ENCODE measurements around the gene IGHMBP2. TPM values are rescaled to one million over a fixed set of nuclear protein-coding genes. Genes with fewer than 3 reads are reported as not detected.

Gene IGHMBP2
- total RNA-seq, 1 donor from 2014 or later: 31.6 TPM

DNA sequence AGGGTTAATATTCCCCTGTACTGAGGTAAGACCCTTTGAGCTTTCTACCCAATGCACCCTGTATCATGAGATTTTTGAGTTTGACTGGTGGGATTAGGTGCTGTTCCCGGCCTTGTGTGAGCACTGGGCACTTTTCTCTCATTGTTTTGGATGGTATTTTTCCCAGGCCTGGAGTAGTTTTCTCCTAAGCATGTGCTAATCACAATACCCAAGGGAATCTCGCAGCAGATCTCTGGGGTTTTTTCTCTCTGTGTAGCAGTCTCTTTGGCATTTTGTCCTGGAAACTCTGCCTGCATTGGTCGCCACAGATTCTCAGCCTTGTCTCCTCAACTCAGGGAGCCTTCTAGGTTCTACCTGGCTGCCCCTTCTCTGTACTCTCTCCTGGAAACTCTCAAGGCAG, 19.9 kb downstream of the IGHMBP2 start:
- H3K36me3 Mint-ChIP-seq (ENCODE audit: low read depth): peaks cover 98% of the 10 kb centered on the region
- H3K27ac Mint-ChIP-seq: no peak overlapping the region
- no peaks in the 10 kb centered on the region for H3K4me1 Mint-ChIP-seq (ENCODE audit: low read depth)
- no peak overlapping the region for H3K4me3 Mint-ChIP-seq (ENCODE audit: low read depth)
- intact Hi-C loops (cut with micrococcal nuclease): no loop called here
- H3K27me3 Mint-ChIP-seq (ENCODE audit: low read depth): no peaks in the 10 kb centered on the region
- H3K9me3 Mint-ChIP-seq: peaks cover 25% of the 10 kb centered on the region
- DNase-seq (ENCODE audit: low spot score): no peak

DNA sequence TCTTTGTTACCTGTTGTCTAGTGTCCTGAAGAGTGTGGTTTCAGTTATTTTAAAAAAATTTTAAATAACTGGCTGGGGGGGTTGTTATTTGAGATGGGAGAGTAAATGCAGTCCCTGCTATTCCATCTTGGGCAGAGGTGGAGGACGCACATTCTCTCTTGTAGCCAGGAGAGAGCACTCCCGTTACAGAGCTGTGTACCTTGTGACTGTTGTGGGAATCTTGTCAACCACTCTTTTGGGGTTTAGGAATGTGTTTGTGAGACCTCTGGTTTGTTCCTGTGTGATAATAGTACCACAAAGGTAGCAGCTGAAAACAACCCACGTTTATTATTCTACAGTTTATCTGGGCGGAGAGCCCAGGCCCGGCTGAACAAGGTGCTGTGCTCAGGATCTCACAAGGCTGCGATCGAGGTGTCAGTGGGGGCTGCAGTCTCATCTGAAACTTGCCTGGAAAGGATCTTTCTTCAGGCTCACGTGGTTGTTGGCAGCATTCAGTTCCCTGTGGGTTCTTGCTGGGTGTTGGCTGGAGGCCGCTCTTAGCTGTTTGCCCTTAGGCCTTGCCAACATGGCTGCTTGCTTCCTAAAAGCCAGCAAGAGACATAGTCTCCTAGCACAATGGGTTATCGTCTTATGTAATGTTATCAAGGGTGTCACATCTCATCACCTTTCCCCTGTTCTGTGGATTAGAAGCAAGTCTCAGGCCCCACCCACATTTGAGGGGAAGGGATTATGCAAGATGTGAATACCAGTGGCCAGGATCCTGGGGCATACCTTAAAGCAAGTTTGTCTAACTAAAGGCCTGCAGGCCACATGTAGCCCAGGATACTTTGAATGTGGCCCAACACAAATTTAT, 20.6 kb downstream of the IGHMBP2 start:
- Mint-ChIP-seq H3K9me3 (peaks cover 25% of the 10 kb centered on the region), H3K27ac (no peak overlapping the region), H3K36me3 (ENCODE audit: low read depth) (peaks cover 96% of the 10 kb centered on the region), H3K27me3 (ENCODE audit: low read depth) (no peaks in the 10 kb centered on the region), H3K4me1 (ENCODE audit: low read depth) (no peaks in the 10 kb centered on the region), H3K4me3 (ENCODE audit: low read depth) (no peak overlapping the region)
- DNase-seq (ENCODE audit: low spot score): no peak
- intact Hi-C loops (cut with micrococcal nuclease): no loop called here

DNA sequence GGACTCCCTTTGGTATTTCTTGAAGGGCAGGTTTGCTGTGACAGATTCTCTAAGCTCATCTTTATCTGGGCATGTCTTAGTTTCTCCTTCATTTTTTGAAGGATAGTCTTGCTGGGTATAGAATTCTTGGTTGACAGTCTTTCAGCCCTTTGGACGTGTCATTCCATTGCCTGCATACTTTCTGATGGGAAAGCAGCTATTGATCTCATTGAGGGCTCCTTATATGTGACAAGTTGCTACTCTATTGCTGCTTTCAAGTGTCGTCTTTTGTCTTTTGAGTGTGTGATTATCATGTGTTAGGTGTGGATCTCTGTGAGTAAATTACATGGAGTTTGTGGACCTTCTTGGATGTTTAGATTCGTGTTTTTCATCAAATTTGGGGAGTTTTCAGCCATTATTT, 21.9 kb downstream of the IGHMBP2 start:
- no peak overlapping the region for H3K4me3 Mint-ChIP-seq (ENCODE audit: low read depth)
- H3K4me1 Mint-ChIP-seq (ENCODE audit: low read depth): no peaks in the 10 kb centered on the region
- DNase-seq (ENCODE audit: low spot score): no peak
- peaks cover 96% of the 10 kb centered on the region for H3K36me3 Mint-ChIP-seq (ENCODE audit: low read depth)
- intact Hi-C loops (cut with micrococcal nuclease): no loop called here
- H3K27me3 Mint-ChIP-seq (ENCODE audit: low read depth): no peaks in the 10 kb centered on the region
- no peak overlapping the region for H3K27ac Mint-ChIP-seq
- H3K9me3 Mint-ChIP-seq: peaks cover 25% of the 10 kb centered on the region

DNA sequence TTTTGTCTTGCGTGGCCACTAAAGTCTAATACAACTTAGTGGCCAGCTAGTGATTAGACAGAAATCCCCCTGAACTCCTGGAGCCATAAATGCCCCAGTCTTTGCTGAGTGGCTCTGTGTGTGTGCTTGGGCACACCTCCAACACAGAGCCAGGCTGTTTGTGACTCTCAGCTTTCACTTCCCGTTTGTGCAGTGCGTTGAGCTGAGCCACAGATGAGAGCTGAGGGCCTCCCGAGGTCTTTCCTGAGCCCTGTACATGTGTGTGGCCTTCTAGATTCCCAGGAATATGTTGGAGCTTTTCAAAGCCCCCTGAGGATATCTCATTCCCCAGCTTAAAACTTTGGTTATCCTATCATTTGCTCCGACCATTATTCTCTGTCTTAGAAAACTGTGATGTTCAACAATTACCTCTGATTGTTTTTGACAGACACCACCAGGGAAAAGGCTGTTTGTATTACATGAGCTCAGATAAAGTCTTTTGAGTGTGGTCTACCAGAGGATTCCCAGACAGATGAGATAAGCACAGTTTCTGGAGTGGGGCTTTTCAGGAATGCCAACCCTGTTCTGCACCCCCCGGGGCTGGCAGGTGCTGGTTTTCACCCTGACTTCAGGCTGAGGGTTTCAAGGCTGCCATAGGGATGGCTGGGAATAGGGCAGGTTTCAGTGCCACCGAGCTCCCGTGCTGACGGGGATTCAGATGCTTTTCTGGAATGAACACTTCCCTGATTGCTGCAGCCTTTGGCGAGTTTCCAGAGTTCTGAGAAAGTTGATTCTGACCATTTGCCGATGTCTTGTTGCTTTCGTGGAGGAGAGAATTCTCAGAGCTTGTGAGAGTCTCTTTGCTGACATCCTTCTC, 23.8 kb downstream of the IGHMBP2 start:
- no peak overlapping the region for H3K4me3 Mint-ChIP-seq (ENCODE audit: low read depth)
- no peaks in the 10 kb centered on the region for H3K4me1 Mint-ChIP-seq (ENCODE audit: low read depth)
- DNase-seq (ENCODE audit: low spot score): no peak
- H3K9me3 Mint-ChIP-seq: peaks cover 25% of the 10 kb centered on the region
- H3K36me3 Mint-ChIP-seq (ENCODE audit: low read depth): peaks cover 79% of the 10 kb centered on the region
- intact Hi-C loops (cut with micrococcal nuclease): no loop called here
- no peaks in the 10 kb centered on the region for H3K27me3 Mint-ChIP-seq (ENCODE audit: low read depth)
- H3K27ac Mint-ChIP-seq: no peak overlapping the region

DNA sequence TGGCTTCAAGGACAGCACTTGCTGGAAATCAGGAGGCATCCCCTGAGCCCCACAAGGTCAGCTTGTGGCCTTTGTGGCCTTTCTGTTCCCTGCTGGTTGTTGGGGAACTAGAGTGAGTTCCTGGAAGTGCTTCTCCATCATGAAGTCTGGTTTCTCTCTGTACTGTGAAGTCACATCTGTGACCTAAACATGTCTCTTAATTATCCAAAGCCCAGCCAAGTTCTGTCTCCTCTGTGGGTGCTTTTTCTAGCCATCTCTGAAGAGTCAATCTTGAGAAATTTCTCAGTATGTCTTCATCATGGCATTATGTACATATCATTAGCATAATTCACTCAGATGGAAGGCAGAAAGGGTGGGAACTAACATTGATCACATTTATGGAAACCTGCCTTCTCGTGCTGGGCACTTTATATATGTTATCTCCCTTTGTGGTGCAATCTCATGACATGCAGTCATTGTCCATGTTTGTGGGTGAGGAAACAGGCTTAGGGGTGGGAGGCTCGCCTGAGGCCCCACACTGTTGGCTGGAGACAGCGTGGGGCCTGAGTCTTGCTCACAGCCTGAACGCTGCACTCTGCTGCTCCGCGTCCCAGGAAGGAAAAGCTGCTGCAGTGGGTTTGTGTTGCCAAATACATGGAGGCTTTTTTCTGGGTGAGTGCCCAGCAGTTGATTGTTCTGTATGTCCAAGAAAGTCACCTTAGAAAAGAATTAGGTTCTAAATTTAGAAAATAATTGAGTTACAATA, 24.6 kb downstream of the IGHMBP2 start:
- no peaks in the 10 kb centered on the region for H3K27me3 Mint-ChIP-seq (ENCODE audit: low read depth)
- no peak overlapping the region for H3K4me3 Mint-ChIP-seq (ENCODE audit: low read depth)
- no peaks in the 10 kb centered on the region for H3K4me1 Mint-ChIP-seq (ENCODE audit: low read depth)
- H3K9me3 Mint-ChIP-seq: peaks cover 25% of the 10 kb centered on the region
- peaks cover 71% of the 10 kb centered on the region for H3K36me3 Mint-ChIP-seq (ENCODE audit: low read depth)
- no peak overlapping the region for H3K27ac Mint-ChIP-seq
- DNase-seq (ENCODE audit: low spot score): no peak
- intact Hi-C loops (cut with micrococcal nuclease): no loop called here

DNA sequence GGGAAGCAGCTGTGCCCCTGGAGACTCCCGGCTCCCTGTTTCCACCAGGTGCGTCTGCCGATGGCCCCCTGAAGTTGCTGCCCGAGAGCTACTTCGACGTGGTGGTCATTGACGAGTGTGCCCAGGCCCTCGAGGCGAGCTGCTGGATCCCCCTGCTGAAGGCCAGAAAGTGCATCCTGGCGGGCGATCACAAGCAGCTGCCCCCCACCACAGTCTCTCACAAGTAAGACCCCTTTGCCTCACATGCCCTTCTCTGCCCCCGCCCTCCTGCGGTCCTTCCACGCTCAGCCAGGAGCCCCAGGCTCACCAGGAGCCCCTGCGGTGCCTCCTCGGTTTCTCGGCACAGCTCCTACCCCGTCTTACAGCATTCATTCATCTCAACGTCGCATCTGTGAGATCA, 25.4 kb downstream of the IGHMBP2 start:
- intact Hi-C loops (cut with micrococcal nuclease): no loop called here
- peaks cover 62% of the 10 kb centered on the region for H3K36me3 Mint-ChIP-seq (ENCODE audit: low read depth)
- H3K4me3 Mint-ChIP-seq (ENCODE audit: low read depth): no peak overlapping the region
- no peaks in the 10 kb centered on the region for H3K4me1 Mint-ChIP-seq (ENCODE audit: low read depth)
- no peak for DNase-seq (ENCODE audit: low spot score)
- H3K27me3 Mint-ChIP-seq (ENCODE audit: low read depth): no peaks in the 10 kb centered on the region
- no peak overlapping the region for H3K27ac Mint-ChIP-seq
- peaks cover 18% of the 10 kb centered on the region for H3K9me3 Mint-ChIP-seq

DNA sequence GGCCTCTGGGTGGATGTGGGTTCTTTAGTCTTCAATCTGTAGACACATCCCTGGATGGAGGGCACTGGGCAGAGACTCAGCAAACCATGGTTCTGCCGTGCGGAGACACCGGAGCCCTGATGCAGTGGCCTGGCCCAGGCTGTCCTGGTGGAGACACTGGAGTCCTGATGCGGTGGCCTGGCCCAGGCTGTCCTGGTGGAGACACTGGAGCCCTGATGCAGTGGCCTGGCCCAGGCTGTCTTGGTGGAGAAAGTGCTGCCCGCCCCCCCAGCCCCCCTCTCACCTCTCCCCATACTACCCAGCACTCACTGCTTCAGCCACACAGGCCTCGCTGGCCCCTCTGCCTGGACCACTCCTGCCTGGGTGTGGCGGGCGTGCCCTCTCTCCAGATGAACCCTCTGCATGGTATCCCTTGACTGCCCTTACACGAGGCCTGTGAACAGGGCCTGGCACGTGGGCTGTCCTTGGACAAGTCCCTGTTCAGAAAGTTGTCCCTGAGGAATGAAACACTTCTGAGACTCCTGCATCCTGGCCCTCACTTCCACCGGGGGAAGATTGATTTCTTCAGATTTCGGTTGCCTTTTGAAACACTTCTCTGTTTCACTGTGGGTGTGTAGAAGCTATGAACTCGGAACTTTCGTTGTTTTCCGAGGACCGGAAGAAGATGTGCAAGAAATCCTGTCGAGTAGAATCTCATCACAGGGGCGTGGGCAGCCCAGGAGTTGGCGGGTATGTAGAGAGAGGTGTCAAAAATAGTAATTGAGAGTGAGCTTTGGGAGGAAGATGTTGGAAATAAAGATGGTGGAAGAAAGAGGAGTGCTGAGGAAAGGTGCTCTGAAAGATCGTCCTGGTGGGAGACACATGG, 26.2 kb downstream of the IGHMBP2 start:
- H3K4me3 Mint-ChIP-seq (ENCODE audit: low read depth): no peak overlapping the region
- intact Hi-C loops (cut with micrococcal nuclease): no loop called here
- H3K4me1 Mint-ChIP-seq (ENCODE audit: low read depth): no peaks in the 10 kb centered on the region
- H3K9me3 Mint-ChIP-seq: peaks cover 11% of the 10 kb centered on the region
- H3K36me3 Mint-ChIP-seq (ENCODE audit: low read depth): peaks cover 54% of the 10 kb centered on the region
- no peaks in the 10 kb centered on the region for H3K27me3 Mint-ChIP-seq (ENCODE audit: low read depth)
- DNase-seq (ENCODE audit: low spot score): no peak
- no peak overlapping the region for H3K27ac Mint-ChIP-seq

DNA sequence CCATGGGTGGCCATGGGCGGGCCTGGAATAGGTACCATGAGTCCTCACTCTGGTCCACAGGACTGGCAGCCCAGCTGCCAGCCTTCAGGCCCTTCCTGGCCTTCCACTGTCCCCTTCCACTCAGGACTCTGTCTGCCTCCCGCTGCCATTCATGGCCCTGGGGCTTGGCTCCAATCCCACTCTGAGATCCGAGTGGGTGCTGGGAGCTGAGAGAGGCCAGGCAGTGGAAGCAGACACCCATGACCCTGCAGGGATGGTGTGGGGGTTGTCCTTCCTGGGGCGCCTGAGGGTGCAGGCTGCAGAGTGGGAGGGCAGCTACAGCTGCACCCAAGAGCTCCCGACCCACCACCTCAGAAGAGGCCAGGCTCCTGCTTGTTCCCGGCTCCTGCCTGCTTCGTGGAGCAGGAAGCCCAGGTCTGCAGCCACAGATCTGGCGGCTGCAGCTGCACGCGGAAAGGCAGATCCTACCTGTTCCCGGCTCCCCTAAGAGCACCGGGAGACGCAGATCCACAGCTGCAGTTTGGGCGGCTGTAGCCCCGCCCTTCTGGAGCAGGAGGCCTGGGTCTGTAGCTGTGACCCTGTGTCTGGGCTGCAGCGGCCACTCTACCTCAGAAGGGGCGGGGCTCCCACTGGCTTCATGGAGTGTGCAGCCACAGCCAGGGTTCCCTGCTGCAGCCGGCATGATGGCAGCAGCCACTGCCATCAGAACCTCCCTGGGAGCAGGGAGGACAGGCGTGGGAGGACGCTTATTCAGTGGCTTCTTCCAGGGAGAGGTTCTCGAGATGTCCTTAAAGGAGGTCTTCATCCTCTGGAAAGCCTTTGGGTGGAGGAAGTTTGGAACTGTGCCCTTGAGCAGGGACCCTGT, 27.5 kb downstream of the IGHMBP2 start:
- H3K36me3 Mint-ChIP-seq (ENCODE audit: low read depth): peaks cover 42% of the 10 kb centered on the region
- intact Hi-C loops (cut with micrococcal nuclease): no loop called here
- H3K27ac Mint-ChIP-seq: no peak overlapping the region
- H3K4me3 Mint-ChIP-seq (ENCODE audit: low read depth): no peak overlapping the region
- no peak for DNase-seq (ENCODE audit: low spot score)
- no peaks in the 10 kb centered on the region for H3K4me1 Mint-ChIP-seq (ENCODE audit: low read depth)
- H3K27me3 Mint-ChIP-seq (ENCODE audit: low read depth): no peaks in the 10 kb centered on the region
- peaks cover 3% of the 10 kb centered on the region for H3K9me3 Mint-ChIP-seq

DNA sequence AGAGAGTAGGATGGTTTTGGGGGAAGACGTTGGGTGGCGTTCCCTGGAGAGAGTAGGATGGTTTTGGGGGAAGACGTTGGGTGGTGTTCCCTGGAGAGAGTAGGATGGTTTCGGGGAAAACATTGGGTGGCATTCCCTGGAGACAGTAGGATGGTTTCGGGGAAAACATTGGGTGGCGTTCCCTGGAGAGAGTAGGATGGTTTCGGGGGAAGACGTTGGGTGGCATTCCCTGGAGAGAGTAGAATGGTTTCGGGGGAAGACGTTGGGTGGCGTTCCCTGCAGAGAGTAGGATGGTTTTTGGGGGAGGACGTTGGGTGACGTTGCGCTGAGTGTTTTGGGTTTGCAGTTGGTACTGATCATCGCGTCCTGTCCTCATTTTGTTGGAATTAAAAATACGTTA, 28.2 kb downstream of the IGHMBP2 start:
- Mint-ChIP-seq H3K4me1 (ENCODE audit: low read depth) (no peaks in the 10 kb centered on the region), H3K36me3 (ENCODE audit: low read depth) (peaks cover 35% of the 10 kb centered on the region), H3K9me3 (peaks cover 3% of the 10 kb centered on the region), H3K4me3 (ENCODE audit: low read depth) (no peak overlapping the region), H3K27ac (no peak overlapping the region), H3K27me3 (ENCODE audit: low read depth) (no peaks in the 10 kb centered on the region)
- no peak for DNase-seq (ENCODE audit: low spot score)
- intact Hi-C loops (cut with micrococcal nuclease): no loop called here

DNA sequence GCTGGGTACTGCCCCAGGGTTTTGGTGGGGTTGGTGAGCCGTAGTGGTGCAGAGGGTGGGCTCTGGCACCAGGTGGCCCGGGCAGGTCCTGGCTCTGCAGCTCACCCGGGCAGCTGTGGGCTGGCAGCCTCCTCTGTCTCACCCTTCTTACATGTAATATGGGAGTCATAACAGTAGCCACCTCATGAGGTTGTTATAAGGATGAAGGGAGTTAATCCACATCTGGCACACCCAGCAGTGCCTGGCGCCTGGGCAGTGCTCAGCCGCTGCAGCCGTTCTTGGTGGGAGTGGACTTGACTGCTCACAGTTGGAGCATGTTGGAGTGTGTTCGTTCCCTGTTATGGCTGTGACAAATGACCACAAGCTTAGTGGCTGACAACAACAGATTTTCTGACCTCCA, 28.7 kb downstream of the IGHMBP2 start:
- Mint-ChIP-seq H3K36me3 (ENCODE audit: low read depth) (peaks cover 30% of the 10 kb centered on the region), H3K27ac (no peak overlapping the region), H3K27me3 (ENCODE audit: low read depth) (no peaks in the 10 kb centered on the region), H3K4me1 (ENCODE audit: low read depth) (no peaks in the 10 kb centered on the region), H3K4me3 (ENCODE audit: low read depth) (no peak overlapping the region), H3K9me3 (no peaks in the 10 kb centered on the region)
- intact Hi-C loops (cut with micrococcal nuclease): no loop called here
- no peak for DNase-seq (ENCODE audit: low spot score)

DNA sequence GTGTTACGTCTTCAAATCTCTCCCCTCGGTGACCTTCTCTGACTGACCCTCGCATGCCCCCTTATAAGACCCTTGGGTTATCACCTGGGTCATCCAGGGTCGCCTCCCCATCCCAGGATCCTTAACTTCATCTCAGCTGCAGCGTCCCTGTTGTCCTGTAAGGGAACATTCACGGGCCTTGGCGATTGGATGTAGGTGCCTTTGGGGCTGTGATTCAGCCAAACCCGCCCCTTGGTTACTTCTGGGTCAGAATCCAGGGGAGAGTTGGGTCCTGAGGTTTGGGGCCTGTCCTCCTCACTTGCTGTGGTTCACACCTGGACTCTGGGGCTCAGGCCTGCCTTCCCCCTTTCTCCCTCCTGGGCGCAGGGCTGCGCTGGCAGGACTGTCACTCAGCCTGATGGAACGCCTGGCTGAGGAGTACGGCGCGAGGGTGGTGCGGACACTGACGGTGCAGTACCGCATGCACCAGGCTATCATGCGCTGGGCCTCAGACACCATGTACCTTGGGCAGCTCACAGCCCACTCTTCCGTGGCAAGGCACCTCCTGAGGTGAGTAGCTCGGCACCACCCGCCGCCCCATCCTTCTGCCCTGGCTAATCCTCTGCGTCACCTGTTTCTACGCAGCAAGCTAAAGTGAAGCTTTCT, 29.4 kb downstream of the IGHMBP2 start:
- Mint-ChIP-seq H3K9me3 (no peaks in the 10 kb centered on the region), H3K36me3 (ENCODE audit: low read depth) (peaks cover 24% of the 10 kb centered on the region), H3K27me3 (ENCODE audit: low read depth) (no peaks in the 10 kb centered on the region), H3K4me1 (ENCODE audit: low read depth) (no peaks in the 10 kb centered on the region), H3K27ac (no peak overlapping the region), H3K4me3 (ENCODE audit: low read depth) (no peak overlapping the region)
- no peak for DNase-seq (ENCODE audit: low spot score)
- intact Hi-C loops (cut with micrococcal nuclease): no loop called here

Measured in activated T-helper 2 cell treated with anti-CD3 and anti-CD28 coated beads, Interferon-gamma antibody, Interleukin-2, Interleukin-4, amounts not matched to agents 10 μg/mL and 5 μg/mL and 100 μg/mL, durations not matched to agents 14 hours and 24 hours and 36 hours (primary cell).